GF-D8 (cell line): ENCODE measurements around the gene KCNQ1.

Source experiments
- DNase-seq: peaks from one replicate; lab custom pipeline; 2025; lab: John Stamatoyannopoulos, UW

KCNQ1 gene

GRCh38 chr11:2766166-2766565, 321.4 kb downstream of the KCNQ1 start:
- no peak for DNase-seq

GRCh38 chr11:2767071-2767470, 322.3 kb downstream of the KCNQ1 start:
- DNase-seq = no peak

DNA sequence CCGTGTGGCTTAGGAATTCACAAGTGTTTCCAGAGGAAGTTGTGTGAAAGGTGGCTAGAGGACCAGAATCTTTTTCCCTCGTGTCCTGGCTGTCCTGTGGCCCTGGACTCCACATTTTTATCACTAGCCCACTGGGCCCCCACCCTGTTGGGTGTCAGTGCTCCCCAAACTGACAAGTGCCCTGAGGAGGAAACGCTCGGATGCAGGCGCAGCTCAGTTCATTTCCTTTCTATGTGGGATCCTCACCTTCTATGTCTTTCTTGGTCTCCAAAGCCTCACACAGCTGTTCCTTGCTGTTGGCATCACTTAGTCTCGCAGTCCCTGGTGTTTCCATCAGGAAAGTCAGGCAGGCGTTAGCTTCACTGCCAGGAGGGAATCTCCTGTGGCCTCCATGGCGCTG, 323.0 kb downstream of the KCNQ1 start:
- DNase-seq = no peak

DNA sequence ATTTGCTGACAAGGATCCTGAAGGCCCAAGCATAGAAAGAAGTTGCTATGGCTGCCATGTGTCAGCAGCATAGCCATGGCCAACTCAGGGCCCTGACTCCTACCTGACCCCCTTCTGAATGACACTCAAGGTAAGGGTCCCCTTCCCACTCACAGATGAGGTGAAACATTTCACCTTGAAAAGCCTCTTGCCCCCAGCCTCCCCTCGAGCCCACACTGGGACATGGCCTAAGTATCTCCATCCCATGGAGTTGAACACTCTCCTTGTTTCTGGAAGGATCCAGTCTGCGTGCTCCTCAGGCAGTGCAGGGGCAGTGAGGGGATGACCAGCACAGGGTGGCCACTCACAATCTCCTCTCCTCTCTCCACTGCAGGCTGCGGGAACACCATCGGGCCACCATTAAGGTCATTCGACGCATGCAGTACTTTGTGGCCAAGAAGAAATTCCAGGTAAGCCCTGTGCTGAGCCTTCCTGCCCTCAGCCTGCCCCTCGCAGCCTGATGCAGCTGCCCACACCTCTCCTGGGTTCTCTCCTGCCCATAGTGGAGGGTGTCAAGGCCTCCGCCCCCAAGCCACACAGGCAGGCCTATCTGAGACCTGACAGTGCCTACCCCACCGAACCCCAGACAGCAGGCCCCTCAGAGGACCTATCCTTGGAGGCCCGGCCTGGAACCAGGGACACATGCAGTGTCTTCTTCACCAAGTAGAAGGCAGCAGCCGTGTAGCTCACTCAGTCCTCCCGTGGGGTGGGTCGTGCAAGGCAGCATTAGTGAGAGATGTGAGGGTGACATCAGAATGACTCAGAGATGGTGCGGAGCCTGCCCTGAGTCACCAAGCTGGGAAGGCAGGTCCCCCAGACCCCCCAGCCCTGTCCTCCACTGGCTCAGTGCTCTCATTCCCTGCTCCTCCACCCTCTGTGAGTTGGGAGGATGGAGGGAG, 323.9 kb downstream of the KCNQ1 start:
- DNase-seq = no peak

GRCh38 chr11:2769409-2770095, 324.7 kb downstream of the KCNQ1 start:
- DNase-seq = no peak

- no peak for DNase-seq
These were observed 325.4 kb downstream of the KCNQ1 start for GRCh38 chr11:2770096-2770751.

DNA sequence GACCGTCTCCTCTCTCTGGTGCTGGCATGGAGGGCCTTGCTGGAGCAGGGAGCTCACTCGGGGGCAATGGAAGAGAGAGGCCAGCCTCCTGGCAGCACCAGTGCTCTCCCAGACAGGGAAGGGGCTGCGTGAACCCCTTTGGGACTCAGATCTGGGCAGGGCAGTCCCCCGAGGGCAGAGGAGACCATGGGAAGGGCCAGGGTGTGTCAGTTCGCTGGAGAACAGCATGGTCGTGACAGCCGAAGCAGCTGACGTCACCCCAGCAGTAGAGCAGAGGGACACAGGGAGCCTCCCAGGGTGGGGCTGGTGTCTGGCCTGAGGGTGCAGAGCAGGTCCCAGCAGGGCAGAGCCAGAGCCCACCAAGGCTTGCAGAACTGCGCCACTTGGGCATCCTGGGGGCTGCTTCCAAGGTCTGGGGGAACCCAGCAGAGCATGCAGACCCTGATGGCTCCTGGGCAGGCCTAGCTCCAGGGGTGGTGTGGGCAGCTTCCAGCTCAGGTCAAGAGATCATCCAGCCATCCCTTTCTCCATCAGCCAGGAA, 326.0 kb downstream of the KCNQ1 start:
- no peak for DNase-seq

DNA sequence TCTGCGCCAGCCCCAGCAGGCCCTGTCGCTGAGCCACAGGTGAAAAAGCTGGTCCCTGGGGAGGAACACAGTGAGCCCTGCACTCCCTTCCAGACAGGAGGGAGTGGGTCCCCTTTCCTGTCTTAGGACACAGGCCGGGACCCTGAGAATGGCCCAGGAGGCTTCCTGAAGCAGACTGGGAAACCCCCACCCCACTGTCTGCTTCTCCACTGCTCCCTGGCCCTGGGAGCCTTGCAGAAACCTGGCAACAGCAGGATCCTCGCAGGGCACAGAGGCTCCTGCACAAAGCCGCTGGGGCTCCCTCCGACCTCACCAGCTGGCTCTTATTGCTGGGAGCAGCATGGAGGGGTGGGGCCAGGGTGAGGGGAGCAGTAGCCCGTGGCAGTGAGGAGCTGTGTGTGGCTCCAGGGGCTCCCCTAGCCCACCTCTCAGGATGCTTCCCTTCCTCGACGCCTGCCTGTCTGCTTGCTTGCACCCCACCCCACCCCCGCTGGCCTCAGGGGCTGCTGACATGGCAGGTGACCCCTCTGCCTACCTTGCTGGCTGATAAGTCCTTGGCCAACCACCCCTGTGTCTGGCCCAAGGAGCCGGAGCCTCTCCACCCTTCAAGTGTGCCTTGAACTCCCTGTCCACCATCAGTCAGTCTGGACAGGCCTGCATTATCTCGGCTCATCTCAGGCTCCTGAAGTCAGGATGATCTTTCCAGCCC, 327.1 kb downstream of the KCNQ1 start:
- DNase-seq = no peak

DNA sequence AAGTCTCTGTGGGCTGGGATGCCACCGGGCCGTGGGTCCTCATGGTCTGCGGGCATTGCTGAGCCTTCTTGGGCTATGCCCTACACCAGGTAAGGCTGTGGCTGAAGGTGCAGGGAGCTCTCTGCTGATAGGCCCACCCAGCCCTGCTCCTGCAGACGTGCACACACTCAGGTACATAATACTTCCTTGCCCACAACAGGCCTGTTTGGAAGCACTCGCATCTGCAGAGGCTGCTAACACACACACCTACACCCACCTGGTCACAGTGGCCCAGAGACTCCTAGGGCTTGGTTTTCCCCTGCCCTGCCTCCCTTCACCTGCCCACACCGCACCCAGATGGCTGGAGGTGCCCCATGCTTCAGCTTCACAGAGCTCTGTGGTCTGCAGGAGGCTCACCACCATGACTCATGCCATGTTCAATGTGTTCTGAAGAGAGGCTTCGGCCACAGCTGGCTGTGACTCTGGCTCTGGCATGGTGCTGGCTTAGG, 327.8 kb downstream of the KCNQ1 start:
- no peak for DNase-seq

GRCh38 chr11:2774173-2775082, 329.6 kb downstream of the KCNQ1 start:
- DNase-seq = no peak

- no peak for DNase-seq
These were observed 330.3 kb downstream of the KCNQ1 start for GRCh38 chr11:2775083-2775625.

DNA sequence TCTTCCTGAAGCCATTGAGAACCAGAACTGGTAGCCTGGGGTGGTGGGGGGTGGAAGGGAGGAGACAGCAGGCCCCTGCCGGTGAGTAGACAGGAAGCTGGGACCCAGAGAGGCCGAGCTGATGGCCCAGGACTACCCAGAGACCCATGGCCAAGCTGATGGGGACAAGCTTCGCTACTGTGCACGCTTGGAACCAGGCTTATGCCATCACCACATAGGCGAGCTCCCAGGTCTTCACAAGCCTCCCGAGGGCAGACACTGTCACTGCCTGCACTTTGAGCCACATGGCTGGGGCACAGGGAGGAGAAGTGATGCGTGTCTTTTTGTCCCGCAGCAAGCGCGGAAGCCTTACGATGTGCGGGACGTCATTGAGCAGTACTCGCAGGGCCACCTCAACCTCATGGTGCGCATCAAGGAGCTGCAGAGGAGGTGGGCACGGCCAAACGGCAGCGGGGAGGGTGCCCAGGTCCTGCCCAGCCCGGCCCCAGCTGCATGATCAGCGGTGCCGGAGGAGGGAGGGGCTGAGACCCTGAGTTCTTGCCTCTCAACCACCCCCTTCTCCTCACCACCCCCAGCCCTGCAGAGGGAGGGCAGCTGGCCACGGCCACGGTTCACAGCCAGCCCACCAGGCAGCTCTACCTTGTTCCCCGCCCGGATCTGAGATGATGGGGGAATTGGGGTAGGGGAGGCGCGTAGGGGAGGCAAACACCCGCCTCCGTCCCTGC, 331.0 kb downstream of the KCNQ1 start:
- DNase-seq = no peak

GRCh38 chr11:2776351-2777061, 331.7 kb downstream of the KCNQ1 start:
- no peak for DNase-seq

GRCh38 chr11:2777386-2777785, 332.6 kb downstream of the KCNQ1 start:
- no peak for DNase-seq

GRCh38 chr11:2777871-2778629, 333.2 kb downstream of the KCNQ1 start:
- DNase-seq = no peak

- DNase-seq = peak; percentile 22
These were observed 334.1 kb downstream of the KCNQ1 start for GRCh38 chr11:2778630-2779498.

- DNase-seq = no peak
These were observed 334.7 kb downstream of the KCNQ1 start for GRCh38 chr11:2779499-2779980.
